ENCODE measurements around the gene TUBB8. TPM values are rescaled to one million over a fixed set of nuclear protein-coding genes. Genes with fewer than 3 reads are reported as not detected.

The TUBB8 gene
- total and polyA plus RNA-seq, 9 of the 15 experiments (the other 6 are each of a cell fraction or from before 2014, with no cell fraction given) = 0.07 TPM; not detected in 8

GRCh38 chr10:95356-96115 lies 46.4 kb upstream of the TUBB8 start:
- no peaks in the 10 kb centered on the region for H3K4me1 ChIP-seq (replicated peaks in 1 of 2; ENCODE audit: control insufficient read depth in 2 of 2, insufficient read depth in 2 of 2, low read length in 2 of 2)
- ChIA-PET POLR2A (interaction anchor here (0.6 kb wide), 1 partner anchor 167 kb away, joined by 3 read pairs; no protein-coding TSS in a partner anchor), CTCF (ENCODE audit: low intra/inter-chr PET ratio) (no interaction called here)
- H3K4me2 ChIP-seq (ENCODE audit: insufficient read depth, low read length) = no peak overlapping the region
- FAIRE-seq = no peak
- ATAC-seq = no peak
- intact Hi-C loops (cut with micrococcal nuclease) = no loop called here
- no peaks in the 10 kb centered on the region for H3K36me3 ChIP-seq (ENCODE audit: control insufficient read depth, insufficient read depth, low read length)
- H3K9ac ChIP-seq (ENCODE audit: insufficient read depth in 1 of 2, low read depth in 2 of 2, low read length in 2 of 2) = no peak overlapping the region
- no peaks in the 10 kb centered on the region for H3K27me3 ChIP-seq (ENCODE audit: control insufficient read depth in 2 of 2, insufficient read depth in 2 of 2, low read length in 2 of 2)
- no peaks in the 10 kb centered on the region for H3K9me3 ChIP-seq (replicated peaks; ENCODE audit: control insufficient read depth, insufficient read depth, low read depth, low read length)
- H3K79me2 ChIP-seq (ENCODE audit: control insufficient read depth, insufficient read depth, low read length) = no peaks in the 10 kb centered on the region
- WGBS (ENCODE audit: insufficient coverage, low coverage, missing lambda C conversion rate) = 0% methylated on average over 2 of the region's 2 CpGs
- no peaks in the 10 kb centered on the region for H4K20me1 ChIP-seq (replicated peaks; ENCODE audit: control insufficient read depth, insufficient read depth, low read length)
- BruUV-seq (replicated peaks) = no TSS peak
- TF ChIP-seq ZNF324 (CRISPR knock-in tag; IDR thresholded peaks at IDR 0.05) (peak; percentile 94), THRAP3 (IDR thresholded peaks at IDR 0.05; ENCODE audit: borderline replicate concordance) (no peak), ZNF444 (CRISPR knock-in tag; IDR thresholded peaks at IDR 0.05) (no peak), KLF13 (tag; IDR thresholded peaks at IDR 0.05; ENCODE audit: borderline replicate concordance, low read depth) (no peak)
- no peaks in the 10 kb centered on the region for H3K9me1 ChIP-seq (ENCODE audit: control insufficient read depth, insufficient read depth, low read length)
- no peak overlapping the region for H2AFZ ChIP-seq (ENCODE audit: low read depth, low read length)
- H3K27ac ChIP-seq (ENCODE audit: extremely low read depth, low read depth, low read length) = no peak overlapping the region
- in situ Hi-C loops (cut with MboI) = no loop called here
- DNase-seq (ENCODE audit: extremely low read depth in 1 of 4, low spot score in 3 of 4) = no peak
- no peak overlapping the region for H3K4me3 ChIP-seq

- Histone ChIP-seq H3K79me2 (ENCODE audit: control insufficient read depth, insufficient read depth, low read length) (no peaks in the 10 kb centered on the region), H4K20me1 (replicated peaks; ENCODE audit: control insufficient read depth, insufficient read depth, low read length) (no peaks in the 10 kb centered on the region), H2AFZ (ENCODE audit: low read depth, low read length) (no peak overlapping the region), H3K27ac (ENCODE audit: extremely low read depth, low read depth, low read length) (no peak overlapping the region), H3K4me3 (no peak overlapping the region), H3K4me2 (ENCODE audit: insufficient read depth, low read length) (no peak overlapping the region), H3K27me3 (ENCODE audit: control insufficient read depth in 2 of 2, insufficient read depth in 2 of 2, low read length in 2 of 2) (no peaks in the 10 kb centered on the region), H3K4me1 (replicated peaks in 1 of 2; ENCODE audit: control insufficient read depth in 2 of 2, insufficient read depth in 2 of 2, low read length in 2 of 2) (no peaks in the 10 kb centered on the region), H3K9ac (ENCODE audit: insufficient read depth in 1 of 2, low read depth in 2 of 2, low read length in 2 of 2) (no peak overlapping the region), H3K9me3 (replicated peaks; ENCODE audit: control insufficient read depth, insufficient read depth, low read depth, low read length) (no peaks in the 10 kb centered on the region), H3K9me1 (ENCODE audit: control insufficient read depth, insufficient read depth, low read length) (no peaks in the 10 kb centered on the region), H3K36me3 (ENCODE audit: control insufficient read depth, insufficient read depth, low read length) (no peaks in the 10 kb centered on the region)
- 0% methylated on average over 1 of the region's 1 CpG for WGBS (ENCODE audit: insufficient coverage, low coverage, missing lambda C conversion rate)
- FAIRE-seq (no peak), ATAC-seq (no peak), DNase-seq (ENCODE audit: extremely low read depth in 1 of 4, low spot score in 3 of 4) (no peak)
- ChIA-PET CTCF (ENCODE audit: low intra/inter-chr PET ratio) (no interaction called here), POLR2A (no interaction called here)
- no peak for TF ChIP-seq NRF1 (conservative IDR thresholded peaks at IDR 0.05 in 1 of 2, IDR thresholded peaks at IDR 0.05 in 1 of 2)
- peak; percentile 93 for TF ChIP-seq ZNF431 (CRISPR knock-in tag; IDR thresholded peaks at IDR 0.05)
- in situ Hi-C loops (cut with MboI) (no loop called here), intact Hi-C loops (cut with micrococcal nuclease) (no loop called here)
- BruUV-seq (replicated peaks) = no TSS peak
Measured at GRCh38 chr10:94613-95012, 45.5 kb upstream of the TUBB8 start.
